Measurements from ENCODE around the gene ZFYVE27. TPM values are rescaled to one million over a fixed set of nuclear protein-coding genes. Genes with fewer than 3 reads are reported as not detected.

Gene ZFYVE27
- polyA plus RNA-seq, 1 donor (not counting 4 experiments of a cell fraction or from before 2014, with no cell fraction given), result 14.3 TPM

- no peak for TF ChIP-seq EZH2 (IDR thresholded peaks at IDR 0.05; ENCODE audit: low read length)
- TF ChIP-seq, protein P1, sequence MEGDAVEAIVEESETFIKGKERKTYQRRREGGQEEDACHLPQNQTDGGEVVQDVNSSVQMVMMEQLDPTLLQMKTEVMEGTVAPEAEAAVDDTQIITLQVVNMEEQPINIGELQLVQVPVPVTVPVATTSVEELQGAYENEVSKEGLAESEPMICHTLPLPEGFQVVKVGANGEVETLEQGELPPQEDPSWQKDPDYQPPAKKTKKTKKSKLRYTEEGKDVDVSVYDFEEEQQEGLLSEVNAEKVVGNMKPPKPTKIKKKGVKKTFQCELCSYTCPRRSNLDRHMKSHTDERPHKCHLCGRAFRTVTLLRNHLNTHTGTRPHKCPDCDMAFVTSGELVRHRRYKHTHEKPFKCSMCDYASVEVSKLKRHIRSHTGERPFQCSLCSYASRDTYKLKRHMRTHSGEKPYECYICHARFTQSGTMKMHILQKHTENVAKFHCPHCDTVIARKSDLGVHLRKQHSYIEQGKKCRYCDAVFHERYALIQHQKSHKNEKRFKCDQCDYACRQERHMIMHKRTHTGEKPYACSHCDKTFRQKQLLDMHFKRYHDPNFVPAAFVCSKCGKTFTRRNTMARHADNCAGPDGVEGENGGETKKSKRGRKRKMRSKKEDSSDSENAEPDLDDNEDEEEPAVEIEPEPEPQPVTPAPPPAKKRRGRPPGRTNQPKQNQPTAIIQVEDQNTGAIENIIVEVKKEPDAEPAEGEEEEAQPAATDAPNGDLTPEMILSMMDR (optimal IDR thresholded peaks at IDR 0.05 in 1 of 3, IDR thresholded peaks at IDR 0.05 in 1 of 3, conservative IDR thresholded peaks at IDR 0.05 in 1 of 3; ENCODE audit: extremely low read depth in 1 of 3, insufficient read depth in 2 of 3, low read length in 3 of 3), result no peak
- H3K9ac ChIP-seq (ENCODE audit: control insufficient read depth, extremely low read depth, insufficient read depth, low read length), result no peak overlapping the region
- H3K9me3 ChIP-seq (ENCODE audit: control insufficient read depth, low read depth, low read length), result no peaks in the 10 kb centered on the region
- no peaks in the 10 kb centered on the region for H3K27me3 ChIP-seq (ENCODE audit: control insufficient read depth, extremely low read depth, insufficient read depth, low read length)
- dilution Hi-C loops (cut with MboI; ENCODE audit: extremely low pct_ligation_motif_present, low sequenced_read_pairs), result no loop called here
- no peak overlapping the region for H3K4me3 ChIP-seq (ENCODE audit: control insufficient read depth in 2 of 3, extremely low read depth in 1 of 3, insufficient read depth in 2 of 3, low read depth in 1 of 3, low read length in 3 of 3)
- peaks cover 2% of the 10 kb centered on the region for H3K9me1 ChIP-seq (ENCODE audit: control insufficient read depth, extremely low read depth, insufficient read depth, low read length)
- H2AFZ ChIP-seq (ENCODE audit: control insufficient read depth, low read length), result no peak overlapping the region
- no peak overlapping the region for H3K4me2 ChIP-seq (ENCODE audit: control insufficient read depth, extremely low read depth, insufficient read depth, low read depth, low read length)
- H3K79me2 ChIP-seq (ENCODE audit: control insufficient read depth, insufficient read depth, low read length), result no peaks in the 10 kb centered on the region
- FAIRE-seq (no peak), DNase-seq (ENCODE audit: low read depth, low spot score) (no peak)
- H3K4me1 ChIP-seq (ENCODE audit: control insufficient read depth, extremely low read depth, insufficient read depth, low read length), result peaks cover 9% of the 10 kb centered on the region
- H3K36me3 ChIP-seq (ENCODE audit: control insufficient read depth in 2 of 2, extremely low read depth in 1 of 2, insufficient read depth in 2 of 2, low read length in 2 of 2), result no peaks in the 10 kb centered on the region
- no peak overlapping the region for H3K27ac ChIP-seq (ENCODE audit: control insufficient read depth, insufficient read depth, low read length)
- no peaks in the 10 kb centered on the region for H4K20me1 ChIP-seq (ENCODE audit: control insufficient read depth, extremely low read depth, insufficient read depth, low read length)
Observed at GRCh38 chr10:97704341-97704740, 32.6 kb upstream of the ZFYVE27 start.

DNA sequence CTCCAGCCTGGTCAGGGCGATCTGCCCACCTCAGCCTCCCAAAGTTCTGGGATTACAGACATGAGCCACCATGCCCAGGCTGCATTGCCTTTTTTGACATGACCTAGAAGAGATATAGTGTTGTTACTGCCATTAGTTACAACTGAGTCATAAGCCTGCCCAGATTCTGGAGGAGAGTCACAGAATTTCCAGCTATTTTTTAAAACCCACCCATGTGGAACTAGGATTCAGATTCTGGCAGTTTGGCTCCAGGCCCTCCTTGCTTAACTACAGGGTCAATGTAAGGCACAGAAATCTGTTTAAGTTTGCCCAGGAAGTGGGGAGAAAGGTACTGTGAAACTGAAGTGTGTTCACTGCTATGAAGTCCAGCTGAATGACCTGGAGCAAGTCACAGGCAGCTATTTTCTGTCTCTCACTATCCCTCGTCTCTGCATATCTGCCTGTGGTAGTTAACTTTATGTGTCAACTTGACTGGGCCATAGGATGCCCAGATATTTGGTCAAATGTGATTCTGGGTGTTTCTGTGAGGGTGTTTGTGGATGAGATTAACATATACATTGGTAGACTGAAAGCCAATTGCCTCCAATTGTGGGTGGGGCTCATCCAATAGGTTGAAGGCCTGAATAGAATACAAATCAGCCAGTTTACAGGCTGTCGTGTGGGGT, 31.8 kb upstream of the ZFYVE27 start:
- dilution Hi-C loops (cut with MboI; ENCODE audit: extremely low pct_ligation_motif_present, low sequenced_read_pairs), result no loop called here
- no peaks in the 10 kb centered on the region for H3K27me3 ChIP-seq (ENCODE audit: control insufficient read depth, extremely low read depth, insufficient read depth, low read length)

More for the DNA sequence above, 31.8 kb upstream of the ZFYVE27 start:
- no peak overlapping the region for H2AFZ ChIP-seq (ENCODE audit: control insufficient read depth, low read length)
- TF ChIP-seq EZH2 (IDR thresholded peaks at IDR 0.05; ENCODE audit: low read length), result no peak
- TF ChIP-seq, protein P1 (optimal IDR thresholded peaks at IDR 0.05 in 1 of 3, IDR thresholded peaks at IDR 0.05 in 1 of 3, conservative IDR thresholded peaks at IDR 0.05 in 1 of 3; ENCODE audit: extremely low read depth in 1 of 3, insufficient read depth in 2 of 3, low read length in 3 of 3), result no peak
- no peaks in the 10 kb centered on the region for H4K20me1 ChIP-seq (ENCODE audit: control insufficient read depth, extremely low read depth, insufficient read depth, low read length)
- no peak overlapping the region for H3K4me3 ChIP-seq (ENCODE audit: control insufficient read depth in 2 of 3, extremely low read depth in 1 of 3, insufficient read depth in 2 of 3, low read depth in 1 of 3, low read length in 3 of 3)
- H3K4me2 ChIP-seq (ENCODE audit: control insufficient read depth, extremely low read depth, insufficient read depth, low read depth, low read length), result no peak overlapping the region
- FAIRE-seq (no peak), DNase-seq (ENCODE audit: low read depth, low spot score) (no peak)
- H3K79me2 ChIP-seq (ENCODE audit: control insufficient read depth, insufficient read depth, low read length), result no peaks in the 10 kb centered on the region
- H3K4me1 ChIP-seq (ENCODE audit: control insufficient read depth, extremely low read depth, insufficient read depth, low read length), result peaks cover 13% of the 10 kb centered on the region
- H3K9ac ChIP-seq (ENCODE audit: control insufficient read depth, extremely low read depth, insufficient read depth, low read length), result no peak overlapping the region
- H3K9me1 ChIP-seq (ENCODE audit: control insufficient read depth, extremely low read depth, insufficient read depth, low read length), result peaks cover 2% of the 10 kb centered on the region
- H3K9me3 ChIP-seq (ENCODE audit: control insufficient read depth, low read depth, low read length), result no peaks in the 10 kb centered on the region
- no peak overlapping the region for H3K27ac ChIP-seq (ENCODE audit: control insufficient read depth, insufficient read depth, low read length)
- H3K36me3 ChIP-seq (ENCODE audit: control insufficient read depth in 2 of 2, extremely low read depth in 1 of 2, insufficient read depth in 2 of 2, low read length in 2 of 2), result no peaks in the 10 kb centered on the region

Data from keratinocyte (primary cell).